HepG2 (cell line): Measurements from ENCODE around the gene ABCB11. TPM values are rescaled to one million over a fixed set of nuclear protein-coding genes. Genes with fewer than 3 reads are reported as not detected.

Source experiments
- ATAC-seq: fragments of 200-7000 bp; cut with Tn5 transposase; 3 replicates; pipeline ENCODE4 v1.9.1; 2020; ENCODE audit warnings: mild to moderate bottlenecking, moderate library complexity
- BruUV-seq: library from RNA; stranded (reverse); fragments of 400-500 nt; replicated peaks from 2 replicates; lab custom pipeline; 2021; lab: Mats Ljungman, UMichigan
- CTCF ChIA-PET: fragments of 300-600 bp; formaldehyde crosslinking; extraction: SDS; loops from one replicate; lab custom pipeline; 2021; ENCODE audit warnings: low total read pairs, inconsistent platforms, low intra/inter-chr PET ratio; lab: Yijun Ruan, JAX
- POLR2A ChIA-PET: fragments of 350-600 bp; sonication (Branson Sonifier 250); formaldehyde crosslinking; loops from one replicate; lab custom pipeline; 2020; ENCODE audit warnings: antibody characterized with exemption, inconsistent platforms; lab: Yijun Ruan, JAX
- DNase-seq: peaks from one replicate; pipeline ENCODE4 v3.0.0-alpha.2; 2015; ENCODE audit warnings: low spot score
- FAIRE-seq: peaks from 3 replicates; lab custom pipeline; 2011; peaks lifted over from hg19 to GRCh38; lab: Jason Lieb, UNC
- H2AFZ ChIP-seq: one replicate; pipeline ENCODE4 v1.6.1; 2011; ENCODE audit warnings: low read length, inconsistent platforms
- H3K27ac ChIP-seq: fragments of 300-600 bp; 3 replicates; pipeline ENCODE4 v1.8.0; 2011; ENCODE audit warnings: mixed run types, mild to moderate bottlenecking, mixed read lengths, low read length, inconsistent platforms; ENCODE audit not compliant: insufficient read depth; ENCODE audit errors: extremely low read length
- H3K27me3 ChIP-seq, 2 experiments: fragments of 200-600 bp in 1 of 2; 2 replicates in 1 of 2; 3 replicates in 1 of 2; pipeline versions ENCODE4 v1.6.0 to v1.8.0; 2011; ENCODE audit warnings: low read length in 2 of 2, mild to moderate bottlenecking in 2 of 2, moderate library complexity in 2 of 2, inconsistent platforms in 1 of 2; ENCODE audit not compliant: insufficient read depth in 2 of 2, control insufficient read depth in 1 of 2
- H3K36me3 ChIP-seq, 2 experiments: fragments of 200-600 bp in 1 of 2; replicated peaks in 1 of 2; 2 replicates in 1 of 2; 3 replicates in 1 of 2; pipeline versions ENCODE4 v1.5.1 to v1.8.0; 2011; ENCODE audit warnings: low read length in 2 of 2, inconsistent platforms in 1 of 2; ENCODE audit not compliant: insufficient read depth in 2 of 2, control insufficient read depth in 1 of 2
- H3K4me1 ChIP-seq: 2 replicates; pipeline ENCODE4 v1.5.1; 2012; ENCODE audit warnings: low read length, inconsistent platforms; ENCODE audit not compliant: insufficient read depth
- H3K4me2 ChIP-seq: 2 replicates; pipeline ENCODE4 v1.6.0; 2011; ENCODE audit warnings: low read depth, low read length, inconsistent platforms
- H3K4me3 ChIP-seq, 3 experiments: fragments of 200-600 bp in 1 of 3; sonication (generic), shearing (Covaris generic) in 1 of 3; replicated peaks in 1 of 3; 2 replicates each; pipeline ENCODE4 v1.5.1; 2011 to 2016; ENCODE audit warnings: low read length in 3 of 3, inconsistent platforms in 2 of 3, low read depth in 2 of 3, mild to moderate bottlenecking in 2 of 3, control low read depth in 1 of 3, mixed read lengths in 1 of 3; ENCODE audit not compliant: insufficient read depth in 1 of 3
- H3K79me2 ChIP-seq: one replicate; pipeline ENCODE4 v1.6.1; 2011; ENCODE audit warnings: low read length, inconsistent platforms; ENCODE audit not compliant: insufficient read depth
- H3K9ac ChIP-seq: 2 replicates; pipeline ENCODE4 v1.6.0; 2011; ENCODE audit warnings: mild to moderate bottlenecking, low read depth, low read length, inconsistent platforms; ENCODE audit not compliant: insufficient read depth
- H3K9me3 ChIP-seq: 2 replicates; pipeline ENCODE4 v1.5.1; 2012; ENCODE audit warnings: mild to moderate bottlenecking, low read length
- H4K20me1 ChIP-seq: 2 replicates; pipeline ENCODE4 v1.6.0; 2011; ENCODE audit warnings: inconsistent platforms, mild to moderate bottlenecking, low read length, moderate library complexity; ENCODE audit not compliant: insufficient read depth
- CREBL2 ChIP-seq: sonication (generic); formaldehyde crosslinking; IDR thresholded peaks from 2 replicates; pipeline ENCODE4 v1.8.1; 2023; ENCODE audit warnings: missing genetic modification reagents, mild to moderate bottlenecking, borderline replicate concordance
- GFI1 ChIP-seq: sonication (generic); formaldehyde crosslinking; IDR thresholded peaks from 2 replicates; pipeline ENCODE4 v1.5.0; 2020; ENCODE audit warnings: missing genetic modification reagents, mild to moderate bottlenecking, borderline replicate concordance
- NFYB ChIP-seq: sonication (generic); formaldehyde crosslinking; IDR thresholded peaks from 2 replicates; pipeline ENCODE4 v1.4.0; 2020; ENCODE audit warnings: missing genetic modification reagents
- PHF5A ChIP-seq: IDR thresholded peaks from one replicate; pipeline ENCODE4 v1.6.1; 2018; ENCODE audit warnings: low read depth, missing genetic modification reagents; ENCODE audit not compliant: unreplicated experiment
- RAD21 ChIP-seq: fragments of 450-650 bp; formaldehyde crosslinking; IDR thresholded peaks from 2 replicates; pipeline ENCODE4 v1.5.0; 2020; ENCODE audit warnings: mild to moderate bottlenecking
- TAF1 ChIP-seq: sonication (generic); formaldehyde crosslinking; IDR thresholded peaks from 2 replicates; pipeline ENCODE4 v1.4.0; 2020; ENCODE audit warnings: missing genetic modification reagents
- TEF ChIP-seq: sonication (generic); formaldehyde crosslinking; IDR thresholded peaks from 2 replicates; pipeline ENCODE4 v1.5.0; 2020; ENCODE audit warnings: missing genetic modification reagents
- THYN1 ChIP-seq: sonication (generic); formaldehyde crosslinking; IDR thresholded peaks from 2 replicates; pipeline ENCODE4 v1.8.1; 2023; ENCODE audit warnings: low read depth, mild to moderate bottlenecking, moderate library complexity, missing genetic modification reagents, borderline replicate concordance
- ZC3H13 ChIP-seq: sonication (generic); formaldehyde crosslinking; IDR thresholded peaks from 2 replicates; pipeline ENCODE4 v1.8.1; 2023; ENCODE audit warnings: mild to moderate bottlenecking, missing genetic modification reagents, moderate library complexity
- ZNF138 ChIP-seq: sonication (generic); formaldehyde crosslinking; IDR thresholded peaks from 2 replicates; pipeline ENCODE4 v1.5.0; 2020; ENCODE audit warnings: mild to moderate bottlenecking, low read depth, missing genetic modification reagents
- ZNF256 ChIP-seq: sonication (generic); formaldehyde crosslinking; conservative IDR thresholded peaks from 2 replicates; pipeline ENCODE4 v1.4.0; 2020; ENCODE audit warnings: missing genetic modification reagents
- ZNF264 ChIP-seq: sonication (generic); formaldehyde crosslinking; IDR thresholded peaks from 2 replicates; pipeline ENCODE4 v1.4.0; 2020; ENCODE audit warnings: missing genetic modification reagents
- ZNF552 ChIP-seq: sonication (generic); formaldehyde crosslinking; IDR thresholded peaks from 2 replicates; pipeline ENCODE4 v1.9.0; 2022; ENCODE audit warnings: missing genetic modification reagents, mild to moderate bottlenecking, borderline replicate concordance
- WGBS: methylation state at CpG from one replicate; pipeline ENCODE4 v1.1.6; 2017; ENCODE audit warnings: low lambda C conversion rate; 5-methylcytosine and 5-hydroxymethylcytosine counted together
- in situ Hi-C: cut with HindIII; loops from 2 replicates; pipeline ENCODE4 v1.10.0; 2017; ENCODE audit warnings: low pct_unique_long_range_greater_than_20kb; ENCODE audit not compliant: extremely low pct_ligation_motif_present
- intact Hi-C: fragments of 100-400 bp; cut with micrococcal nuclease; formaldehyde crosslinking; loops from one replicate; pipeline ENCODE4 v1.10.0; 2022; ENCODE audit not compliant: unreplicated experiment
- polyA plus RNA-seq, 8 experiments: library from polyadenylated mRNA; depleted of rRNA in 3 of 8; stranded (reverse) in 7 of 8; unstranded in 1 of 8; fragments of >200 nt; fragmentation: Illumina TruSeq in 4 of 8; extraction: Trizol in 4 of 8; gene quantifications; 2 replicates each; pipeline versions ENCODE4 v1.2.1 to v1.2.3, GENCODE V29; 2011 to 2016; ENCODE audit warnings: low read depth in 4 of 8, missing spikeins in 1 of 8, mixed read lengths in 1 of 8; ENCODE audit not compliant: insufficient read depth in 1 of 8
- total RNA-seq, 5 experiments: library from RNA; depleted of rRNA; stranded (reverse); fragments of >200 nt; fragmentation: Illumina TruSeq; extraction: Trizol; gene quantifications; 2 replicates each; pipeline ENCODE4 v1.2.3, GENCODE V29; 2016; ENCODE audit warnings: low read depth in 1 of 5

The ABCB11 gene
- total and polyA plus RNA-seq, 2 of the 13 experiments (the other 11 are each of a cell fraction or from before 2014, with no cell fraction given), result not detected

- Histone ChIP-seq H3K4me3 (no peak overlapping the region), H2AFZ (no peak overlapping the region), H3K36me3 (no peaks in the 10 kb centered on the region), H3K79me2 (no peaks in the 10 kb centered on the region), H3K9ac (no peak overlapping the region), H4K20me1 (no peaks in the 10 kb centered on the region), H3K4me1 (no peaks in the 10 kb centered on the region), H3K27me3 (no peaks in the 10 kb centered on the region), H3K4me2 (no peak overlapping the region), H3K9me3 (no peaks in the 10 kb centered on the region), H3K27ac (no peak overlapping the region)
- BruUV-seq, result no TSS peak
- intact Hi-C loops, result no loop called here
- FAIRE-seq, result no peak
- ATAC-seq, result no peak
- ChIA-PET POLR2A (no interaction called here), CTCF (no interaction called here)
- in situ Hi-C loops, result no loop called here
- no peak for DNase-seq
- no peak for TF ChIP-seq NFYB (CRISPR knock-in tag)
- no peak for TF ChIP-seq THYN1 (CRISPR knock-in tag)
- no peak for TF ChIP-seq ZC3H13
- TF ChIP-seq ZNF264 (CRISPR knock-in tag), result no peak
- no peak for TF ChIP-seq GFI1 (CRISPR knock-in tag)
- TF ChIP-seq RAD21 (CRISPR knock-in tag), result no peak
- TF ChIP-seq ZNF138, result no peak
- TF ChIP-seq TAF1 (CRISPR knock-in tag), result no peak
- no peak for TF ChIP-seq ZNF256
- TF ChIP-seq TEF (CRISPR knock-in tag), result no peak
- TF ChIP-seq CREBL2 (CRISPR knock-in tag), result no peak
- TF ChIP-seq ZNF552, result no peak
- no peak for TF ChIP-seq PHF5A (CRISPR knock-in tag)
- WGBS, result 51% methylated on average over 3 of the region's 3 CpGs
These were observed 37.6 kb downstream of the ABCB11 start for GRCh38 chr2:168993538-168993937.
